ENCODE data around the gene EOLA2.

DNA sequence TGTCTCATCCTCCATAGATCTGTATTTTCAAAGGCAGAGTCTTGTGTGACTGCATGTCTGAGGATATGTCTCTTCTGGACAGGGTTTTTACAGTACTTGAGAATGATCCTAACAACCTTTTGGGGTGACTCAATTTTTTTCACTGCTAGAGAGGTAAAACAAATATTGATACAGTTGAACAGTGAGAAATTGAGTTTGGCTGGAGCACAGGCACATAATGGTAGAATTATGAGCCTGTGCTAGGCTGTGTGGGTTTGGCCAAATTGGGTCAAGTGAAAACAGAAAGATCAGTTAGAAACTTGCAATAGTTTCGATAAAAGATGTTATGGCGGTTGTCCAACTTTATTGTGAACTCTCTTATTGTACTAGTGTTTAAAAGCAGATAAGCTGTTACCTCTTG lies 23.3 kb upstream of the EOLA2 start:
- TF ChIP-seq, protein P1, sequence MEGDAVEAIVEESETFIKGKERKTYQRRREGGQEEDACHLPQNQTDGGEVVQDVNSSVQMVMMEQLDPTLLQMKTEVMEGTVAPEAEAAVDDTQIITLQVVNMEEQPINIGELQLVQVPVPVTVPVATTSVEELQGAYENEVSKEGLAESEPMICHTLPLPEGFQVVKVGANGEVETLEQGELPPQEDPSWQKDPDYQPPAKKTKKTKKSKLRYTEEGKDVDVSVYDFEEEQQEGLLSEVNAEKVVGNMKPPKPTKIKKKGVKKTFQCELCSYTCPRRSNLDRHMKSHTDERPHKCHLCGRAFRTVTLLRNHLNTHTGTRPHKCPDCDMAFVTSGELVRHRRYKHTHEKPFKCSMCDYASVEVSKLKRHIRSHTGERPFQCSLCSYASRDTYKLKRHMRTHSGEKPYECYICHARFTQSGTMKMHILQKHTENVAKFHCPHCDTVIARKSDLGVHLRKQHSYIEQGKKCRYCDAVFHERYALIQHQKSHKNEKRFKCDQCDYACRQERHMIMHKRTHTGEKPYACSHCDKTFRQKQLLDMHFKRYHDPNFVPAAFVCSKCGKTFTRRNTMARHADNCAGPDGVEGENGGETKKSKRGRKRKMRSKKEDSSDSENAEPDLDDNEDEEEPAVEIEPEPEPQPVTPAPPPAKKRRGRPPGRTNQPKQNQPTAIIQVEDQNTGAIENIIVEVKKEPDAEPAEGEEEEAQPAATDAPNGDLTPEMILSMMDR (IDR thresholded peaks at IDR 0.05): no peak
- TF ChIP-seq POLR2A (IDR thresholded peaks at IDR 0.05): no peak
